Vagina (tissue), 2 donors: Measurements from ENCODE around the gene IFNLR1.

Experiments
- CTCF ChIP-seq, 3 experiments: fragments of 450-650 bp in 2 of 3; fragments of 200-600 bp in 1 of 3; sonication (generic) in 1 of 3; IDR thresholded peaks; one replicate each; pipeline ENCODE4 v1.5.1; 2017 to 2019; ENCODE audit warnings: antibody characterized with exemption in 3 of 3, mild to moderate bottlenecking in 2 of 3, moderate library complexity in 2 of 3
- POLR2AphosphoS5 ChIP-seq, 2 donors: sonication (generic); formaldehyde crosslinking; IDR thresholded peaks; one replicate each; pipeline ENCODE4 v1.9.0; 2017; ENCODE audit warnings: antibody characterized with exemption in 2 of 2, mild to moderate bottlenecking in 2 of 2, low read depth in 1 of 2; ENCODE audit not compliant: insufficient read depth in 1 of 2

DNA sequence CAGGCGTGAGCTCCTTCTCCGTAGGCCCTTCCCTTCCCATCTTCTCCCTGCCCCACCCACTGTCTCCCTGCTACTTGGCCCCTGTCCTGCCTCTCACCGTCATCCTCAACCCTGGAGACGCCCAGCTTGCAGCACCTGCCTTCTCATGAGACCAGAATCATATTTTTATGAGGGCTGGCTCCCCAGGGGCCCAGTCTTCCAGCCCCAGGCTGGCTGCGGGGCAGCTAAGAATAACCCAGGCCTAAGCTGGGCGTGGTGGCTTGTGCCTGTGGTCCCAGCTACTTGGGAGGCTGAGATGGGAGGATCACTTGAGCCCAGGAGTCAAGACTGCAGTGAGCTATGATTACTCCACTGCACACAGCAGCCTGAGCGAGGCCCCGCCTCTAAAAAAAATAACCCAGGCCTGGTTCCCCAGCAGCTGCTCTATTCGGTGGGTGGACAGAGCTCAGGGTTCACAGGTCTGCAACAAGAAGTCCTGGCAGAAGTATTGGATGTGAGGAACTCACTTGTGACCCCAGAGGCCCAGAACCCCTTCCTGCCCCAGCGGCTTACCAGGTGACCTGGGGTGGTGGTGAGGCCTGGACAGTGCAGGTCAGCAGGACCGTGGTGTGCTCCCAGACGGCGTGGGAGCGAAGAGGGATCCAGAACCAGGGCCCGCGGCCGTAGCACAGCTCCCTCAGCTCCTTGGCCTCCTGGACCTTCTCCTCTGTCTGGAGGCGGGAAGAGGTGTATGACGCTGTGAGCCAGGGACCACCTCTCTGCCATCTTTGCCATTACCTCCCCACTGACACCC lies 81.5 kb downstream of the IFNLR1 start:
- TF ChIP-seq CTCF (IDR thresholded peaks at IDR 0.05) = no peak
- TF ChIP-seq POLR2AphosphoS5 (IDR thresholded peaks at IDR 0.05; ENCODE audit: insufficient read depth in 1 of 2, low read depth in 1 of 2) = no peak
